Measurements from ENCODE around the gene PLBD1. TPM values are rescaled to one million over a fixed set of nuclear protein-coding genes. Genes with fewer than 3 reads are reported as not detected.

The PLBD1 gene
- total and polyA plus RNA-seq, 2 donors (not counting 1 experiment from before 2014, with no cell fraction given) = 0.76 to 5.1 TPM

DNA sequence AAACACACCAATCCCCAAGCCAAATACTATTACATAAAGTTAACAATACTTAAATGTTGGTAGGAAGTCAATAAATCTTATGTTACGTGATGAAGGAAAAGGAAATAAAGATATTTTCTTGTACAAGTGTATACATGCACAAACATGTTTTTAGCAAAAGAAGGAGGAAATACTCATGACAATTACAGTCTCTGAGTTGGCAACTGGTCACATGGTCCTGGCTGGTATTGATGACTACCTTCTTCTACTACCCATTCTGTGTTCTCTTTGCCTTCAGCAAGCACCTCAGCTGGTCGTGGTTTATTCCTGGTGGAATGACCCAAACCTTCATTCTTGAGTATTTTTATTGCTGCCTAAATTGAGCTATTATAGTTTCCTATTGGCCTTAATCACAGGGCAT, 84.8 kb downstream of the PLBD1 start:
- no peak overlapping the region for H3K27ac ChIP-seq (ENCODE audit: insufficient read depth, low read length)
- H3K9ac ChIP-seq (ENCODE audit: insufficient read depth, low read length) = no peak overlapping the region
- no peak overlapping the region for H3K4me3 ChIP-seq (replicated peaks in 1 of 4; ENCODE audit: control extremely low read depth in 1 of 4, insufficient read depth in 1 of 4, low read depth in 3 of 4, low read length in 4 of 4)
- no peaks in the 10 kb centered on the region for H3K4me1 ChIP-seq (ENCODE audit: control insufficient read depth, extremely low read depth, insufficient read depth, low read length)
- no peaks in the 10 kb centered on the region for H3K36me3 ChIP-seq (ENCODE audit: control insufficient read depth, insufficient read depth, low read length)
- H4K20me1 ChIP-seq (ENCODE audit: control insufficient read depth, extremely low read depth, insufficient read depth, low read length) = no peaks in the 10 kb centered on the region
- H2AFZ ChIP-seq (ENCODE audit: low read length) = no peak overlapping the region
- H3K79me2 ChIP-seq (ENCODE audit: control insufficient read depth, insufficient read depth, low read length) = no peaks in the 10 kb centered on the region
- H3K4me2 ChIP-seq (ENCODE audit: extremely low read depth, insufficient read depth, low read length) = no peak overlapping the region
- H3K27me3 ChIP-seq (ENCODE audit: control insufficient read depth, insufficient read depth, low read length) = no peaks in the 10 kb centered on the region
- no peak for TF ChIP-seq EZH2 (IDR thresholded peaks at IDR 0.05; ENCODE audit: low read length, missing control alignments)
- no peaks in the 10 kb centered on the region for H3K9me3 ChIP-seq (ENCODE audit: control insufficient read depth, insufficient read depth, low read depth, low read length)
- DNase-seq (ENCODE audit: low read depth in 2 of 2) = no peak

DNA sequence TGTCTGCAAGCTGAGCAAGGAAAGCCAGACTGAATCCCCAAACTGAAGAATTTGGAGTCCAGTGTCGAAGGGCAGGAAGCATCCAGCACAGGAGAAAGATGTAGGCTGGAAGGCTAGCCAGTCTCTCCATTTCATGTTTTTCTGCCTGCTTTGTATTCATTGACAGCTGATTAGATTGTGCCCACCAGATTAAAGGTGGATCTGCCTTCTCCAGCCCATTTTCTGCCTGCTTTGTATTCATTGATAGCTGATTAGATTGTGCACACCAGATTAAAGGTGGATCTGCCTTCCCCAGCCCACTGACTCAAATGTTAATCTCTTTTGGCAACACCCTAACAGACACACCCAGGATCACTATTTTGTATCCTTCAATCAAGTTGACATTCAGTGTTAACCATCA, 85.3 kb downstream of the PLBD1 start:
- Histone ChIP-seq H3K9me3 (ENCODE audit: control insufficient read depth, insufficient read depth, low read depth, low read length) (no peaks in the 10 kb centered on the region), H3K4me3 (replicated peaks in 1 of 4; ENCODE audit: control extremely low read depth in 1 of 4, insufficient read depth in 1 of 4, low read depth in 3 of 4, low read length in 4 of 4) (no peak overlapping the region), H3K36me3 (ENCODE audit: control insufficient read depth, insufficient read depth, low read length) (no peaks in the 10 kb centered on the region), H3K27ac (ENCODE audit: insufficient read depth, low read length) (no peak overlapping the region), H3K27me3 (ENCODE audit: control insufficient read depth, insufficient read depth, low read length) (no peaks in the 10 kb centered on the region), H3K9ac (ENCODE audit: insufficient read depth, low read length) (no peak overlapping the region), H3K4me1 (ENCODE audit: control insufficient read depth, extremely low read depth, insufficient read depth, low read length) (no peaks in the 10 kb centered on the region), H4K20me1 (ENCODE audit: control insufficient read depth, extremely low read depth, insufficient read depth, low read length) (no peaks in the 10 kb centered on the region), H2AFZ (ENCODE audit: low read length) (no peak overlapping the region), H3K79me2 (ENCODE audit: control insufficient read depth, insufficient read depth, low read length) (no peaks in the 10 kb centered on the region), H3K4me2 (ENCODE audit: extremely low read depth, insufficient read depth, low read length) (no peak overlapping the region)
- TF ChIP-seq, protein P1, sequence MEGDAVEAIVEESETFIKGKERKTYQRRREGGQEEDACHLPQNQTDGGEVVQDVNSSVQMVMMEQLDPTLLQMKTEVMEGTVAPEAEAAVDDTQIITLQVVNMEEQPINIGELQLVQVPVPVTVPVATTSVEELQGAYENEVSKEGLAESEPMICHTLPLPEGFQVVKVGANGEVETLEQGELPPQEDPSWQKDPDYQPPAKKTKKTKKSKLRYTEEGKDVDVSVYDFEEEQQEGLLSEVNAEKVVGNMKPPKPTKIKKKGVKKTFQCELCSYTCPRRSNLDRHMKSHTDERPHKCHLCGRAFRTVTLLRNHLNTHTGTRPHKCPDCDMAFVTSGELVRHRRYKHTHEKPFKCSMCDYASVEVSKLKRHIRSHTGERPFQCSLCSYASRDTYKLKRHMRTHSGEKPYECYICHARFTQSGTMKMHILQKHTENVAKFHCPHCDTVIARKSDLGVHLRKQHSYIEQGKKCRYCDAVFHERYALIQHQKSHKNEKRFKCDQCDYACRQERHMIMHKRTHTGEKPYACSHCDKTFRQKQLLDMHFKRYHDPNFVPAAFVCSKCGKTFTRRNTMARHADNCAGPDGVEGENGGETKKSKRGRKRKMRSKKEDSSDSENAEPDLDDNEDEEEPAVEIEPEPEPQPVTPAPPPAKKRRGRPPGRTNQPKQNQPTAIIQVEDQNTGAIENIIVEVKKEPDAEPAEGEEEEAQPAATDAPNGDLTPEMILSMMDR (conservative IDR thresholded peaks at IDR 0.05 in 1 of 2, IDR thresholded peaks at IDR 0.05 in 1 of 2; ENCODE audit: low read depth in 1 of 2, low read length in 2 of 2) = no peak
- no peak for TF ChIP-seq EZH2 (IDR thresholded peaks at IDR 0.05; ENCODE audit: low read length, missing control alignments)
- no peak for DNase-seq (ENCODE audit: low read depth in 2 of 2)

DNA sequence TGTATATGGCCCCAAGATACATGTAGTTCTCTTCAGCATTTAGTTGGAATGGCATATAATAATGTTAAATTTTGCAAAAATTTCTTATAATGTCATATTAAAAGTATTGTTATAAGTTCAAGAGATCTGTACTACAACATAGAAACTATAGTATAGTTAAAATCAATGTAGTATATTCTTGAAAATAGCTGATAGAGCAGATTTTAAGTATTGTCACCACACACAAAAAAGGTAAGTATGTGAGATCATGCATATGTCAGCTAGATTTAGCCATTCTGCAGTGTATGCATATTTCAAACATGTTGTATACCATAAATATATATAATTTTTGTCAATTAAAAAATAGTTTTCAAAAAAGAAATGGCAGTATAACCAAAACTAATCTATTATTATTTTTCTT, 86.5 kb downstream of the PLBD1 start:
- no peak for DNase-seq (ENCODE audit: low read depth in 2 of 2)
- TF ChIP-seq, protein P1 (conservative IDR thresholded peaks at IDR 0.05 in 1 of 2, IDR thresholded peaks at IDR 0.05 in 1 of 2; ENCODE audit: low read depth in 1 of 2, low read length in 2 of 2) = no peak
- TF ChIP-seq EZH2 (IDR thresholded peaks at IDR 0.05; ENCODE audit: low read length, missing control alignments) = no peak
- no peak overlapping the region for H3K4me2 ChIP-seq (ENCODE audit: extremely low read depth, insufficient read depth, low read length)
- H3K27me3 ChIP-seq (ENCODE audit: control insufficient read depth, insufficient read depth, low read length) = no peaks in the 10 kb centered on the region
- no peaks in the 10 kb centered on the region for H3K79me2 ChIP-seq (ENCODE audit: control insufficient read depth, insufficient read depth, low read length)
- no peak overlapping the region for H3K27ac ChIP-seq (ENCODE audit: insufficient read depth, low read length)
- H3K9me3 ChIP-seq (ENCODE audit: control insufficient read depth, insufficient read depth, low read depth, low read length) = no peaks in the 10 kb centered on the region
- no peaks in the 10 kb centered on the region for H3K36me3 ChIP-seq (ENCODE audit: control insufficient read depth, insufficient read depth, low read length)
- H3K9ac ChIP-seq (ENCODE audit: insufficient read depth, low read length) = no peak overlapping the region
- H4K20me1 ChIP-seq (ENCODE audit: control insufficient read depth, extremely low read depth, insufficient read depth, low read length) = no peaks in the 10 kb centered on the region
- H3K4me1 ChIP-seq (ENCODE audit: control insufficient read depth, extremely low read depth, insufficient read depth, low read length) = no peaks in the 10 kb centered on the region
- H3K4me3 ChIP-seq (replicated peaks in 1 of 4; ENCODE audit: control extremely low read depth in 1 of 4, insufficient read depth in 1 of 4, low read depth in 3 of 4, low read length in 4 of 4) = no peak overlapping the region
- no peak overlapping the region for H2AFZ ChIP-seq (ENCODE audit: low read length)

Data from fibroblast of lung (primary cell).